Limb (tissue), 2 donors: ENCODE results near the gene DEF6.

Experiments
- DNase-seq, 2 donors: peaks; one replicate each; pipeline ENCODE4 v3.0.0-alpha.2; 2016; ENCODE audit errors: extremely low spot score in 2 of 2

The DEF6 gene, protein sequence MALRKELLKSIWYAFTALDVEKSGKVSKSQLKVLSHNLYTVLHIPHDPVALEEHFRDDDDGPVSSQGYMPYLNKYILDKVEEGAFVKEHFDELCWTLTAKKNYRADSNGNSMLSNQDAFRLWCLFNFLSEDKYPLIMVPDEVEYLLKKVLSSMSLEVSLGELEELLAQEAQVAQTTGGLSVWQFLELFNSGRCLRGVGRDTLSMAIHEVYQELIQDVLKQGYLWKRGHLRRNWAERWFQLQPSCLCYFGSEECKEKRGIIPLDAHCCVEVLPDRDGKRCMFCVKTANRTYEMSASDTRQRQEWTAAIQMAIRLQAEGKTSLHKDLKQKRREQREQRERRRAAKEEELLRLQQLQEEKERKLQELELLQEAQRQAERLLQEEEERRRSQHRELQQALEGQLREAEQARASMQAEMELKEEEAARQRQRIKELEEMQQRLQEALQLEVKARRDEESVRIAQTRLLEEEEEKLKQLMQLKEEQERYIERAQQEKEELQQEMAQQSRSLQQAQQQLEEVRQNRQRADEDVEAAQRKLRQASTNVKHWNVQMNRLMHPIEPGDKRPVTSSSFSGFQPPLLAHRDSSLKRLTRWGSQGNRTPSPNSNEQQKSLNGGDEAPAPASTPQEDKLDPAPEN

DNA sequence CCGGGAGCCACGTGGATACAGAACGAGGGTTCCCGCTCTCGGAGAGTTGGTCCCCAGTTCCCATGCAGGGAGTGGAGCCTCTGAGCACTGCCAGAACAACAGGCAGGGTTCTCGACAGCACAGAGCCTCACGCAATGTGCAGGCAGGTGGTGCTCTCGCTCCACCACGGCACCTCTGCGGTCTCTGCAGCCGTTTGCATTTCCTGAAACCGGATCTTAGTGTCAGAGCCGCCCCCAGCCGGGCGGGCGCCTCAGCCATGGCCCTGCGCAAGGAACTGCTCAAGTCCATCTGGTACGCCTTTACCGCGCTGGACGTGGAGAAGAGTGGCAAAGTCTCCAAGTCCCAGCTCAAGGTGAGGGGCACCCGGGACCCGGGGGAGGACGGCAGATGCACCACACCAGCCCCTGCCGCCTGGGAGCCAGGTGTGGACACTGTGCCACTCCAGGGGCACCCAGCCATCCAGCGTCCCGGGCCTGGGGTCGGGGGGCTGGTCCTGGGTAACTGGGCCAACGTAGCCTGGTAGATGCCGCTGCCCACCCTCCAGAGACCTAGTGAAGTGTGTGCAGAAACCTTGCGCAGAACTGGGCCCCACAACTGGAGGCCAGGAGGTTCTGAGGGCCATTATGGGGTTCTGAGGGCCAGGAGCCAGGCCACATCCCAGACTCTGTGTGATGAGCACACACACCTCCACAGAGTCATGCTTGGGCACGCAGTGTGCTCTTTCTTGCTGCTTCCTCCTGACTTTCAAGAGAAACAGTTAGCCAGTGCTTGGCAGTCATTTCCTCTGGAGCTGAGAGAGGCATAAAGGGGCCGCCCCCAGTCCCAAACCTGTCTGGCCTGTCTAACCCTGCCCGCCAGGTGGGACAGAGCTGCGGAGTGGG, at the start of gene DEF6:
Gene DEF6, plus strand, starts transcription at position 218 of the 881 bp plus-strand sequence. Its CDS starts 39 bp downstream, at position 257.
- DNase-seq, result peak; percentile 85

DNA sequence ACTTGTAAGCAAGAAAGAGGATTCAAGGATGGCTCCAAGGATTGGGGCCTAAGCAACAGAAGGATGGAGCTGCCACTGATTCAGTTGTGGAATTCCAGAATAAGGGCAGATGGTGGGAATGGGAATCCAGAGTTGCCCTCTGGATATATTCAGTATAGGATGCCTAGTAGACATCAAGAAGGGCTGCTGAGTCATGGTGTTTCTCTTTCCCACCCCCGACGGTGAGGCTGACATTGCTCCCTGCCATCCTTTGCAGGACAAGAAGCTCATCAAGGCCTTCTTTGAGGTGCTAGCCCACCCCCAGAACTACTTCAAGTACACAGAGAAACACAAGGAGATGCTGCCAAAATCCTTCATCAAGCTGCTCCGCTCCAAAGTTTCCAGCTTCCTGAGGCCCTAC, 49.3 kb upstream of the DEF6 start:
- no peak for DNase-seq

DNA sequence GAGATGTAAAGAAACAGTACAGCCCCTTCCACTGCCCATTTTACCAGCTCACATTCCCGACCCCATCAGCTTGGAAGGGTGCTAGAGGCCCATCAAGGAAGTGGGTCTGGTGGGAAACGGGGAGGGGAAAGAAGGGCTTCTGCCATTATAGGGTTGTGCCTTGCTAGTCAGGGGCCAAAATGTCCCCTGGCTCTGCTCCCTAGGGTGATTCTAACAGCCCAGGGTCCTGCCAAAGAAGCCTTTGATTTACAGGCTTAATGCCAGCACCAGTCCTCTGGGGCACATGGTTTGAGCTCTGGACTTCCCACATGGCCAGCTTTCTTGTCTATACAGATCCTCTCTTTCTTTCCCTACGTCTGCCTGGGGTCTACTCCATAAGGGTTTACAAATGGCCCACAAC, 48.7 kb upstream of the DEF6 start:
- DNase-seq, result no peak

DNA sequence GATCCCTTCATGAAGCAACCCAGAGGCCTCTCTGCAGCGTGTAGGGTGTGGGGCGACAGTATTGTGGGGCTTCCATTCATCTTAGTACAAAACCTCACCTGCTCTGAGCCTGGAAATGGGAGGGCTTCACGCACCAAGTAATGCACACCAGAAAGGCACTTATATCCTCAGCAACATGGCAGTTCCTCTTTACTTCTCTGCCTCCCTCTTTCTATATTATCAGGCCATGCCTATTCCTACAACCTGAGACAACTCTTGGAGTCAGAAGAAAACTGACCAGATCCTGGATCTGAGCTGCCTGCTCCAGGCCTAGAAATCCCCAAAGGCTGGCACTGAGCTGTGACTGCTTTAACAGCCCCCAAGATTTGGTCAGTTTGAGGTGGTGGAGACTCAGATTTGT, 45.7 kb upstream of the DEF6 start:
- no peak for DNase-seq

DNA sequence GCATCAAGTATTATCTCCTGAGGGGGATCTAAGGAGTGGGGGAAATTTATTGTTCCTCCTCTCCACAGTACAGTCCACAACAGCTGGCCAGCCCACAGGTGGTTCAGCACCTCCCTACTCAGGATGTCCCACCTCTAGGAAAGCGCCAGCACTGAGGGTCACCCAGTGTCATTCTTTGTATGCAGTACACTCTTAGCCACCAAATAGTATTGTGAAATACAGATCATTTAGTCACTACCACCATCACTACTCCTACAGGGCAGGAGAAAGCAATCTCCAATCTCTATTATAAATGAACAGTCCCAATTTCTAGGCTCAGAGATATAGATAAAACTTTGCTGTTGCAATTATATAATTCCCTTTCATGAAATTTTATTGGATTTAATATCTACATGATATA, 44.4 kb upstream of the DEF6 start:
- DNase-seq, result no peak

DNA sequence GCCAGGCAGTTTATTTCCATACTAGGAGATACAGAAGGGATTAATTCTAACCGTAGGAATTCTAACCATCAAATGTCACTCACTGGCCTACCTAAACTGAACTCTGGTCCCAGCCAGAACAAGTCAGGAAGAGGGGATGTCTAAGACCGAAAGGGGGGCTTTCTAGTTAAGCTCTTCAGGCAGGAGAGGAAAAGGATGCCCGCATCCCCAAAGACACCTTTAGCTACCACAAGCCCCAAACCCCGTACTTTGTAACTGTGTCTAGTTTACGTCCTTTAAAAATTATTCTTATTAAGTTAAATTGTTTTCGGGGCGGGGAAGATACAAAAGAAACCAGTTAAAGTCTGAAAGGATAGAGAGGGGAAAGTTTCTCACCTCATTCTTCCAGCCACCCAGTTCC, 39.3 kb upstream of the DEF6 start:
- DNase-seq, result no peak

DNA sequence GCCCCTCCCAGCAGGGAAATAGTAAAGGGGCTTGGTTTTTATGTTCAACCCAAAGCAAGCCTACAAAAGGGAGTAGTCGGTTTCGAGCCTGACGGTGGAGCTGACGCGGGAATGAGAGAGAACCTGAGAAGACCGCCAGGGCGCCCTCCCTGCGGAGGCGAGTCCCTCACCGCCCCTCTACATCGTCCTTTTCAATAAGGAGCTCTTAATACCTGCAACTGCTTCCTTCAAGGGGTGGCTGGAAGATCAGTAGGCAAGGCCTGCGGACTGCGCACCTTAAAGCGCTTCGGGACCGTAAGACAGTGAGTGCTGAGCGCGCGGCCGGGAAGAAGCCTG, 38.8 kb upstream of the DEF6 start:
- DNase-seq, result peak in 1 of 2 donors; percentile 13

DNA sequence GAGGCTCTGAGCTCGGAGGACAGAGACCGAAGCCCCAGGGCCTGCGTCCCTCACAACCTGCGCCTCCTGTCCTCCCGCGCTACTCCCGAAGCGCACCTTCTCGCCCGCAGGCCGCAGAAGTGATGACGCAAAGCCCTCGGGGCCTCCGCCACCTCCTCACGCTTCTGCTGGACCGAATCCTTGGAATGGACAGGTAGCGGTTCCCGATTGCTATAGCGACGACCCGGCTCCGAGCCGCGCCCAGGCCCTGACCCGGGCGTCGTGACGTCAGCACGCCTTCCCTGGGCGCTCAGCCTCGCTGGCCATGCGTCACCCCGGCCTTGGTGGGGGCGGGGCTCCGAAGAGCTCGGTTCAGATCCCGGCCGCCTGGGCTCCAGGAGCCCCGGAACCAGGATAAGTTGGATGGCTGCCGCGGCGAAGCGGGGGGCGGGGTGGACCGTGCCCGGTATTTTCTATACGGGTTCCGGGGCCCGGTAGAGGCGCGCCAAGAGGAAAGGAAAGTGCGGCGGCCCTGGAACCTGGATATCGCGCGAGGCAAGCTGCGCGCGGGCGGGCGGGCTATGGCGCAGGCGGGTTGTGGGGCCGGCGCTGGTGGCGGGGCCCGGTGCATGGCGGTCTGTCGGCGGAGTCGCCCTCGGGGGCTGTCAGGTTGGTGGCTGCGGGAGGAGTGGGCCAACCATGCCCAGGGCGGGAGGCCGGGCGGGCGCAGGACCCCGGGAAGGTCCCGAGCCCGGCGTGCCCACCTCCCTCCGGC, 38.2 kb upstream of the DEF6 start, which contains the start of gene ZNF76:
Gene ZNF76, plus strand, starts transcription at position 542 of the 754 bp plus-strand sequence. CDS start 21,417 bp downstream, outside the sequence.
- peak; percentile 96 to 100 for DNase-seq

DNA sequence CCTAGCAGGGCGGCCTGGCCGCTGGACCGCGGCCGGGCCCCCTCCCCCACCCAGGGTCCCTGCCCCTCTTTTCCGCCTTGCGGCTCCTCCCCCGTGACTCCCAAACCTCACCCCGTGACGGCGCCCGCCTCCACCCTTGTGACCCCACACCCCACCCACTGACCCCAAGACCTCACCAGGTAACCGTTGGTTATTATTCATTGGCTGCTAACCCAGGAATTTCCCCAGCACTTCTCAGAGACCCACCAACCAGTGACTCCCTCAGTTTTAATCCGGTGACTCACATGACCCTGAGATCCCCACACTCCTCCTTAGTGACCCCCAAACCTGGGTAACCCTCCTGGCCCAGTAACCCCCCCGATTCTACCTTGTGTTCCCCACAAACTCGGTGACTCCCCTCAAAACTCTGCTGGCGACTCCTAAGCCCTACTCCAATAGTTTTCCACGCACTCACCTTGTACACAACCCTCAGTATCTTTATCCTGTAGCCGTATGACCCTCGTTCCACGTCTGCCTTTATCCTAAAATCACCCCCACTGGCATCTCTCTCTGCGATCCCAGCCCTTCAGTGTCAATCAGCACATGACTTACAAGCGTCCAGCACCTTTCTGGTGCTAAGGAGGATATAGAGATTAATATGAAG, 37.5 kb upstream of the DEF6 start:
- DNase-seq, result peak in 1 of 2 donors; percentile 17

DNA sequence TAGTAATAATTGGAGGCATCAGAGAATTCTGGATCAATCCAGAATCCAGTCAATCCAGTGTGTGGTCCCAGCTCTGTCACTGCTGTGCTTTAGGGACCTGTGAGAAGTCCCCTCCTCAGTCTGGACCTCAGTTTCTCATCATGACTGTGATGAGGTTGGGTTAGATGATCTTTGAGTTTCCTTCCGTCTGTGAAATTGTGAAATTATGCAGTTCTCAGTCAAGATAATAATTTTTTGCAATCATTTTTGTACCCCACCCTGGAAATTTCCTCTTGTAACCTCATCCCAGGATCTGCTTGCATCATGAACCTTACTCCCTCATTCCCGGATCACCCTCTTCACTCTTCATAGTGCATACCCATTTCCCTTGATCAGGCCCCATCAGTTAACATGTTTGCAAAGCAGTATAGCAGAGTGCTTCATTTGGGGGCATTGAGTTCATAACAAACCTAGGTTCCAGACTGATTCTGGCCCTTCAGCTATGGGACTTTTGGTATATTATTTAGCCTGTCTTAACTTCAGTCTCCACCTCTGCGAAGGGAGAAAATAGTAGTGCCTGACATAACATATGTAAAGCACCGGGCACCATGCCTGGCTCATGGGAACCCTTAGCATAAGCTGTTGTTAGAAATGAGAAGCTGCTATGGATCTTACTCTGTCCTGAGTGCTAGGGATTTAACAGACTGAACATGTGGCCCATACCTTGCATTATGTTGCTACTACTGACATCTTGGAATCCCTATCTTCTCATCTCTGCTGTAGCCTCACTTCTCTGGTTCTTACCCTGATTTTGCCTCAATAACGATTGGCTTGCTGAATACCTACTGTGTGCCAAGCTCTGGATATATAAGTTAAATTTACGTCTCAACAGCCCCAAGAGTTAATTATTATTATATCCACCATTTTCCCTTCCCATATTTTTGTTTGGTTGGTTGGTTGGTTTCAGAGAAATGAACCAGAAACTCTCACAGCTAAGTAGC, 36.7 kb upstream of the DEF6 start:
- no peak for DNase-seq

DNA sequence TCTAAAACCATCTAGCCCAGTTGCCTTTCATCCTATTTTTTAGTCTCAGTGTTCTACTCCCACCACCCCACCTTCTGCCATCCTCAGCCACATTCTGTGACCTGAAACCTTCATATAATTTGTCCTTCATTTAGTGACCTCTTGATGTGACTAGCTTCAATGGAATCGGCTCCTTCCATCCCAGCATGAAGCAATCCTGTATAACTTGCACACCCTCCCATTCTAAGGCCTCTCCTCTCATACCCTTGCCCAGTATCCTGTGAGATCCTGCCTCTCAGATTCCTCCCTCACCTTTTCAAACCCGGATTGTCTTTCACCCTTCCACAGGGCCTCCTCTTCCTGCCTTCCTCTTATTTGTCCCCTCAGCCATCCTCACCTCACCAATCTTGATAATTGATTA, 35.0 kb upstream of the DEF6 start:
- DNase-seq, result no peak

DNA sequence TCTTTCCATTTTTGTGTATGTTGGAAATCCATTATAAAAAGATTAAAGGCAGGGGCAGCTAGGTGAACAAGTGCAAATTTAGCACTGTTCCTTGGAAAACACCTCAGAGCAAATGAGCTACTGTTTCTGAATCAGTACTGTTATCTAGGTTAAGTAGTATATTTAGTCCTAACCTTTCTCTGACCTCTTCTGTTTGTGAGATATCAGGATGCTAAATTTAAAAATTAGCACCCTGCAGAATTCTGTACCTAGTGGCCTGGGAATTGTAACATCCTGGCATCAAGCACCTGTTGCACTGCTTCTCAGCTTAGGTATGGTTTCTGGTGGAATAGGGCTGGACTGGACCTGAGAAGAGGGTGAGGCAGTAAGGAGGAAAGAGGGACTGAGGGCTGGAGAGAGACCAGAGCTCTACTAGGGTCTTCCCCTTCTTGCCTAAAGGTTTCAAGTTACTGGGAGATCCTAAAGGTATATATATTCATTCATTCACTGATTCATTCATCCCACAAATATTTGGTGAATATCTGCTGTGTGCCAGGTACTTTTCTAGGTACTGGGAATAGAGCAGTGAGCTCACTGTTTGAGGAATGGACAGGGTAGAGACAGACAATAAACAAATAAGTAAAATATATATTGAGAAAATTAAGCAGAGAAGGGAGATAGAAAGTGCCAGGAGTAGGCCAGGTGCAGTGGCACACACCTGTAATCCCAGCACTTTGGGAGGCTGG, 32.9 kb upstream of the DEF6 start:
- no peak for DNase-seq

DNA sequence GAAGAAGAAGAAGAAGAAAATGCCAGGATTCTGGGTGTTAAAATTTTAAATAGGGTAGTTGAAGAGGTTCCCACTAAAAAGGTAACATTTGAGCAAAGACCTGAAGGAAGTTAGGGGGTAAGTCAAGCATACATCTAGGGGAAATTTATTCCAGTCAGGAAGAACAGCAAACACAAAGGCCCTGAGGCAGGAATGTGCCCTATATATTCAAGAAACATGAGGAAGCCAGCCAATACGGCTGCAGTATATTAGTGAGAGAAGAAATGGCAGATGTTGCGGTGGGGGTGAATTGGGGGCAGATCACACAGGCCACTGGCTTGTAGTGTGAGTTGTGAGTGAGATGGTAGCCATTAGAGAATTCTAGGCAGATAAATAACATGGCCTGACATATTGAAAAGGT, 32.1 kb upstream of the DEF6 start:
- DNase-seq, result no peak

DNA sequence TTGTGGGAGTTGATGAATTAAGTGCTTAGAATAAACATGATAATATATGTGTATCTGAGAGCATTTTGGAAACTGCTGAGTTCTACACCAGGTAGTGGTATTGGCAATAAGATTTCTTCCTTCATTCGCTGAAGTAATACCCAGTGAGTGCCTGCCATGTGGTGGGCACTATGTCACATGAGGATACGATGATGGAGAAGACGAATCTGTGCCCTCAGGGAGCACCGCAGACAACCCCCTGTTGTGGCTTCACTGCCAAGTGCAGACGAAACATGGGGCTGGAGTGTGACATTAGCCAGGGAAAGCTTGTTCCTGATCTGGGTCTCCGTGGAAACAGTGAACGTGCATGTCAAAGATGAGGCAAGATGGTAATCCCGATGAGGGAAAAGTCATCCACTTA, 30.2 kb upstream of the DEF6 start:
- DNase-seq, result no peak

DNA sequence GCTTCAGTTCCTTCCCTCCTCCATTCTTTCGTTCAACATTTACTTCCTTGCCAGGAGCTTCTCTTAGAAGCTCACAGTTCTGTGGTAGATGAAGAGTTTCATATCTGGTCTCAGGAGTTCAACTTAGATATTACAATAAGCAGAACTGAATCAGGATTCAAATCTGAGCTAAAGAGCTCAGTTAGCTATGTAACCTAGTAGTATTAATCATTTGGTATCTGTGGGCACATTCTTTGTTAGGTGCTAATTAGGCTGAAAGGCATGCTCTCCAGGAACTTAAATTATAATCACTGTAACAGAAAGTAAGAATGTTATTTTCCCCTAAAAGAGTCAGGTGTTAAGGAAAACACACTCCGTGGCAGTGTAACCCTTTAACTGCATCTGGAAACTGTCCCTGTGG, 29.7 kb upstream of the DEF6 start:
- no peak for DNase-seq

DNA sequence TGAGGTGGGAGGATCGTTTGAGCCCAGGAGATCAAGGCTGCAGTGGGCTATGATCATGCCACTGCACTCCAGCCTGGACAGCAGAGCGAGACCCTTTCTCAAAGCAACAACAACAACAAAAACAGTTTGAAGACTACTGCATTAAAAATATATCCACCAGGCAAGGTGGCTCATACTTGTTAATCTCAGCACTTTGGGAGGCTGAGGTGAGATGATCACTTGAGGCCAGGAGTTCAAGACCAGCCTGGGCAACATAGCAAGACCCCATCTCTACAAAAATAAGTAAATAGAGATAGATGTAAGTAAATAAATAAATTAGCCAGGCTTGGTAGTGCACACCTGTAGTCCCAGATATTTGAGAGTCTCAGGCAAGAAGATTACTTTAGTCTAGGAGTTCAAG, 25.6 kb upstream of the DEF6 start:
- no peak for DNase-seq

DNA sequence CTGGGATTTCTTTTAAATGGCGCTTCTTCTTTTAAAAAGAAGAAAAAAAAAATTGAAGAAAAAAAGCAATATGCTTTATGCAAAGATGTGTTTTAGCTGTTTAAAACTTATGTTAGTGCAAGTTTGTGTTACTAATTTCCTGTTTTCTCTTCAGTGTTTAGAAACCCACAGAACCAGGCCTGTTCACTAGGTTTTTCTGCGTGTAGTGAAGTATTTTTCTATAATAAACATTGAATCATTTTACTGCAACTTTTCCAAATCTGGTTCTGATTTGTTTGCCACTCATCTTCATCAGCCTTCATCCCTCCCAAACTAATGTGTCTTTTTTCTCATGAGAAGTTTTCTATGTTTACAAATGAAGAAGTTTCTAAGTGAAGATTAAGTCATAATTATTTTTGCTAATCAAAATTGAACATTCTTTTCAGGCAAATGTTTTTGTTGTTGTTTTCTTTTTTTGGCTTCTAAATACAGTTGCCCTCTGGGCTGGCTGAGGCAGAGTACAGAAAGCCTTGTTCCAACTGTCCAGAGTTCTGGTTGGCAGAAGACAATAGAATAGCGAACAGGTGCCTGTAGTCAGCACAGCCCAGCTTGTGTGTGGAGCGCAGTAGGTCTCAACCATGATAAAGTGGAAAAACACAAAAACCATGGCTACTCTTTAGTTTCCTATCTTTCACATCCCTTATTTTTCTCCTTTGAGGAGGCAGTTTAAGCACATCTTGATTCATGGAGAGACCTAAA, 23.6 kb upstream of the DEF6 start:
- no peak for DNase-seq

DNA sequence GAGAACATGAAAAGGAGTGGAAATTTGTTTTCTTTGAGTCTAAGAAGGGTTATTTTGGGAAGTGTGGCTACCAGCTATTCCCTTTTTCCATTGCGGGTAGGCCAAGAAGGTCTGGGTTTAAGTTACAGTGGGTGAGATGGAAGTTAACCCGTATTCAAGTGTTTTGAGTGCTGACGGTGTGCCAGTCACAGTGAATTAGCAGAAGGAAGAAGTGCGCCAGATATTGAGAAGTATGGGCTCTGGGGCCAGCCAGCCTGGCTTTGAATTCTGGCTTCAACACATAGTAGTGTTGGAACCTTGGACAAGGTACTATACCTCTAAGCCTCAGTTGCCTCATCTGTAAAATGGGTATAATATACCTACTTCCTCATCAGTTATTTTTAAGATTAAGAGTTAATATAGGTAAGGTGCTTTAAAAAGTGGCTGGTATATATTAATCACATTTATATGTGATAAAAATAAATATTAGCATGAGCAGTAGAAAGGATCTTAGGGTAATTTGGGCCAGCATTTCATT, 21.8 kb upstream of the DEF6 start:
- DNase-seq, result peak in 1 of 2 donors; percentile 40
